Cardiac muscle cell (in vitro differentiated cells and primary cell): ENCODE results near the gene CACNA1C. TPM values are rescaled to one million over a fixed set of nuclear protein-coding genes. Genes with fewer than 3 reads are reported as not detected.

Experiments
- DNase-seq, 2 donors: peaks; one replicate each; pipeline versions ENCODE4 v3.0.0 to v3.0.0-alpha.2; 2010 to 2017; ENCODE audit warnings: low read depth in 1 of 2, low spot score in 1 of 2
- H3K27ac ChIP-seq: fragments of 200-600 bp; sonication (generic); 2 replicates; pipeline ENCODE4 v1.5.1; 2016
- H3K27me3 ChIP-seq: fragments of 200-600 bp; sonication (generic); 2 replicates; pipeline ENCODE4 v1.6.0; 2016; ENCODE audit warnings: control low read depth
- H3K36me3 ChIP-seq: fragments of 200-600 bp; sonication (generic); 2 replicates; pipeline ENCODE4 v1.5.1; 2016; ENCODE audit warnings: control low read depth
- H3K4me1 ChIP-seq: fragments of 200-600 bp; sonication (generic); 2 replicates; pipeline ENCODE4 v1.8.1; 2017; ENCODE audit warnings: low read depth, mild to moderate bottlenecking, mixed run types
- H3K4me3 ChIP-seq: fragments of 200-600 bp; sonication (generic); 2 replicates; pipeline ENCODE4 v1.5.1; 2016; ENCODE audit warnings: mild to moderate bottlenecking
- H3K9me3 ChIP-seq: fragments of 200-600 bp; sonication (generic); 2 replicates; pipeline ENCODE4 v1.5.1; 2017; ENCODE audit warnings: low read depth, mild to moderate bottlenecking, control low read depth
- CTCF ChIP-seq: IDR thresholded peaks from 2 replicates; pipeline ENCODE4 v1.5.1; 2012; ENCODE audit warnings: low read depth, mild to moderate bottlenecking, low read length
- polyA plus RNA-seq: library from polyadenylated mRNA; unstranded; fragments of >200 nt; fragmentation: Nextera tagmentation; extraction: Ambion mirVana; gene quantifications from 2 replicates; pipeline ENCODE4 v1.2.1, GENCODE V29; 2016
- total RNA-seq: library from RNA; depleted of rRNA; stranded (reverse); fragments of >200 nt; gene quantifications from 2 replicates; pipeline ENCODE4 v1.2.3, GENCODE V29; 2016

CACNA1C gene
- total and polyA plus RNA-seq, 2 experiments from 2014 or later: 40.8 to 77.8 TPM

GRCh38 chr12:2409656-2410265, 357.0 kb downstream of the CACNA1C start:
- DNase-seq: no peak
- H3K4me3 ChIP-seq: no peak overlapping the region
- H3K27ac ChIP-seq: no peak overlapping the region
- TF ChIP-seq CTCF: no peak
- H3K9me3 ChIP-seq: no peaks in the 10 kb centered on the region
- H3K27me3 ChIP-seq: no peaks in the 10 kb centered on the region
- H3K4me1 ChIP-seq: peaks cover 24% of the 10 kb centered on the region
- no peaks in the 10 kb centered on the region for H3K36me3 ChIP-seq

GRCh38 chr12:2410496-2410895, 357.7 kb downstream of the CACNA1C start:
- Histone ChIP-seq H3K9me3 (no peaks in the 10 kb centered on the region), H3K4me3 (no peak overlapping the region), H3K36me3 (no peaks in the 10 kb centered on the region), H3K27me3 (no peaks in the 10 kb centered on the region), H3K27ac (peak overlapping the region; percentile 81), H3K4me1 (peaks cover 24% of the 10 kb centered on the region)
- TF ChIP-seq CTCF: no peak
- DNase-seq: no peak

GRCh38 chr12:2411011-2411410, 358.2 kb downstream of the CACNA1C start:
- Histone ChIP-seq H3K4me1 (peaks cover 24% of the 10 kb centered on the region), H3K9me3 (no peaks in the 10 kb centered on the region), H3K4me3 (no peak overlapping the region), H3K27me3 (no peaks in the 10 kb centered on the region), H3K27ac (peak overlapping the region; percentile 81), H3K36me3 (no peaks in the 10 kb centered on the region)
- peak in 1 of 2 donors; percentile 28 for DNase-seq
- TF ChIP-seq CTCF: no peak

- DNase-seq: peak in 1 of 2 donors; percentile 22
- Histone ChIP-seq H3K4me3 (no peak overlapping the region), H3K4me1 (peaks cover 24% of the 10 kb centered on the region), H3K27me3 (no peaks in the 10 kb centered on the region), H3K9me3 (no peaks in the 10 kb centered on the region), H3K36me3 (no peaks in the 10 kb centered on the region), H3K27ac (peak overlapping the region; percentile 81)
- TF ChIP-seq CTCF: no peak
Observed at GRCh38 chr12:2411616-2412304, 359.0 kb downstream of the CACNA1C start.

GRCh38 chr12:2412305-2412643, 359.5 kb downstream of the CACNA1C start:
- H3K36me3 ChIP-seq: no peaks in the 10 kb centered on the region
- no peak for TF ChIP-seq CTCF

More at GRCh38 chr12:2412305-2412643, 359.5 kb downstream of the CACNA1C start:
- no peak overlapping the region for H3K4me3 ChIP-seq
- no peaks in the 10 kb centered on the region for H3K27me3 ChIP-seq
- peak in 1 of 2 donors; percentile 35 for DNase-seq
- peaks cover 24% of the 10 kb centered on the region for H3K4me1 ChIP-seq
- no peaks in the 10 kb centered on the region for H3K9me3 ChIP-seq
- H3K27ac ChIP-seq: no peak overlapping the region
